IgD-negative memory B cell (primary cell): ENCODE data around the gene THRB. TPM values are rescaled to one million over a fixed set of nuclear protein-coding genes. Genes with fewer than 3 reads are reported as not detected.

ENCODE experiments used
- H3K27ac Mint-ChIP-seq, 3 donors: one replicate each; pipeline ENCODE4 v1.8.0; 2020 to 2022; ENCODE audit warnings: mild to moderate bottlenecking in 3 of 3, mixed read lengths in 3 of 3, moderate library complexity in 1 of 3
- H3K27me3 Mint-ChIP-seq: one replicate; pipeline ENCODE4 v1.8.0; 2021; ENCODE audit warnings: mixed read lengths
- H3K36me3 Mint-ChIP-seq: one replicate; pipeline ENCODE4 v1.8.0; 2020; ENCODE audit warnings: mild to moderate bottlenecking, mixed read lengths
- H3K4me1 Mint-ChIP-seq, 3 donors: one replicate each; pipeline ENCODE4 v1.8.0; 2020 to 2022; ENCODE audit warnings: mixed read lengths in 3 of 3, mild to moderate bottlenecking in 1 of 3
- H3K4me3 Mint-ChIP-seq, 4 donors: one replicate each; pipeline ENCODE4 v1.8.0; 2020 to 2022; ENCODE audit warnings: mild to moderate bottlenecking in 4 of 4, mixed read lengths in 4 of 4, moderate library complexity in 3 of 4
- H3K9me3 Mint-ChIP-seq, 3 donors: one replicate each; pipeline ENCODE4 v1.8.0; 2020 to 2021; ENCODE audit warnings: mixed read lengths in 3 of 3, mild to moderate bottlenecking in 1 of 3
- polyA plus RNA-seq: library from polyadenylated mRNA; unstranded; fragments of 300-500 nt; fragmentation: Illumina TruSeq; gene quantifications from one replicate; pipeline ENCODE4 v1.2.3, GENCODE V29; 2021

Gene THRB
- polyA plus RNA-seq, 1 donor from 2014 or later, result 0.38 TPM

DNA sequence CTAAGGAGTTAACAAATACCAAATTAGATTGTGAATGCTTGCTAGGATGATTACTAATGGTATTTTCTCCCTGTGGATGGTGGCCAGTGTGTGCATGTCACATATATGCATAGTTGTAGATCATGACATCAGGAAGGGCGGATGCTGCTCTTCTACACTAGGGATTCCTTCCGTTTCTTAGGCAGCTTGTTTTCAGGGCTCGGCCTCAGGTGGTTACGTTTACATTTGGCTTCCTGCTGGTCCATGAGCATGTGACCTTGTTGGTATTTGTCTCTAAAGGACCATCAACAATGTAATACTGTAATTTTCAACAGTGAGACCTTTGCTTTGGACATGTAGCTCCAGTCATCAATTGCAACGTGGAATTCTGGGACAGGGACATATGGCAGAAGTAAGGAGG, 328.1 kb downstream of the THRB start:
- H3K9me3 Mint-ChIP-seq, result no peaks in the 10 kb centered on the region
- no peak overlapping the region for H3K27ac Mint-ChIP-seq
- H3K36me3 Mint-ChIP-seq, result peaks cover 2% of the 10 kb centered on the region
- no peaks in the 10 kb centered on the region for H3K4me1 Mint-ChIP-seq
- H3K27me3 Mint-ChIP-seq, result no peaks in the 10 kb centered on the region
- H3K4me3 Mint-ChIP-seq, result no peak overlapping the region

DNA sequence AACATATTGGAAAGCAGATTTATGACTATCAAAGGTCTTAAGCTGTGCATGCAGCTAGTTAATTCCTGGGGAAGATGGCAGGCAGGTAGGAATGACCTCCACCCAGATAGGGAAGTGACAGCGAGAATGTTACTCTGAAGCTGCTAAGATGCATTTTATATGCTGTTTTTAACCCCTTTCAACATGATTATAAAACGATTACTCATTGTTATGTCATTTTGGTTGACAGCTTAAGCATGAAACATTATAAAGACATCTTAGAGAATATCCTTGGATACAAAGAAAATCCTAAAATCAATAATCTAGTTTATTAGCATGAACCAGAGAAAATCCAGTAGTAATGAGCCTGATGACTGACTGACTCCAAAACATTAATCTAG, 329.1 kb downstream of the THRB start:
- no peaks in the 10 kb centered on the region for H3K9me3 Mint-ChIP-seq
- no peak overlapping the region for H3K27ac Mint-ChIP-seq
- H3K4me1 Mint-ChIP-seq, result no peaks in the 10 kb centered on the region
- H3K36me3 Mint-ChIP-seq, result peaks cover 2% of the 10 kb centered on the region
- H3K4me3 Mint-ChIP-seq, result no peak overlapping the region
- no peaks in the 10 kb centered on the region for H3K27me3 Mint-ChIP-seq

DNA sequence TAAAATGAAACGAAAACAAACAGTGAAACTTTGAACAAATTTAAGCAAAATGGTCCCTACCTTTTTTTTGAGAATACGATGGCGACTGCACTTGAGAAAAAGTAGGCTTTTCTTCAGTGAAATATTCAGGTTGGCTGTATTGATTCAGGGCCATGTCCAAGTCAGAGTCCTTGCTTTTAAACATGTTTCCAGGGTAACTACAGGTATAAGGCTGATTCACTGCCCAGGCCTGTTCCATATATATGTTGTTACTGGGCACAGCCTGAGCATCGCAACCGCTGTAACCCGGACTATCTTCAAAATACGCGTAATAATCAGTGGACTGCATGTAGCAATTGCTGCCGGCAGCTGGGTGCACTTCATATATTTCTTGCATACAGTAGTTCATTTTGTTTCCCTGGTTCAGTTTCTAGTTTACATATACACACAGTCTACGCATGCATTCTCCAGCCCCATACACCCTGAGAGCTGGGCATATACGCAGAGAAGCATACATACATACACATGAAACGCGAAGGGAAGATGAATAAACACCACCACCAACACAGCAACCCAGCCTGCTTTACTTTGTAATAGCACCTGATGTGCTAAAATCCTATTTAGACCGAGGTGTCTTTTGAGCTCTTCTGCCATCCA, 329.6 kb downstream of the THRB start:
- no peak overlapping the region for H3K27ac Mint-ChIP-seq
- peaks cover 2% of the 10 kb centered on the region for H3K36me3 Mint-ChIP-seq
- H3K9me3 Mint-ChIP-seq, result no peaks in the 10 kb centered on the region
- H3K4me3 Mint-ChIP-seq, result no peak overlapping the region
- peaks cover 2% of the 10 kb centered on the region for H3K27me3 Mint-ChIP-seq
- no peaks in the 10 kb centered on the region for H3K4me1 Mint-ChIP-seq

DNA sequence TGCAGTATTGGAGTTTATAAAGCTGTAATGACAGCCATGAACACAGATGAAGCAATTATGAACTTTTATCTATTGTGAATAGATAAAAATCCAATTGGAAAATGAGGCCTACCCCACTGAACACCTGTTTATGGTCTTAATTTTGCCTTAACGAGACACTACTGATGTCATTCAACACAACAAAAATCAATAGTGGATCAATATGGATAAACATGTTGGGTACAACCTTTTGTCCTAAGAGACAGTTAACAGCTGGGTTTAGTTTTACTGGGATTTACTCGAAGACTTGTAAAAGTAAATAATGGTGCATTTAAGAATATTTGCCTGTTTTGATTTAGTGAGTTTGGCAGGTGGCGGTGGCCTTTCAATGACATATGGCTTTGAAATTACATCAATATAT, 331.7 kb downstream of the THRB start:
- Mint-ChIP-seq H3K36me3 (peaks cover 6% of the 10 kb centered on the region), H3K9me3 (no peaks in the 10 kb centered on the region)

DNA sequence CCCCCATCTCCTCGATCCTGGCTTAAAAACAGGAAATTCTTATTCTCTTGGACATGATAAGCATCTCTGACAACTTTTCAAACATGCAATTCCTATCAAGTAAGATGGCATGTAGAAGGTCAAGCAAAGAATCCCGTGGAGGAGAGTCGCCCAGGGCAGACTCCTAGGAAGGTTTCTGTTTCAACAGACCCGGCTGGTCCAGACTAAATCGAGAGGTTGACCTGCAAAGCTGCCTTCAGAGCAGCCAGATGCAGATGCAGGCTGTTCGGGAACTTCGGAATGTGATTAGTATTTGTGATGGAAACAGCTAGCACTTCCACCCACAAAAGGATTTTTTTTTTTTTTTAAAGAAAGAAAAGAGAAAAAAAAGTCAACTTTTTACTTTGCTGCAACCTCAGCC, 332.8 kb downstream of the THRB start:
- H3K27me3 Mint-ChIP-seq, result peaks cover 6% of the 10 kb centered on the region
- no peak overlapping the region for H3K27ac Mint-ChIP-seq
- no peaks in the 10 kb centered on the region for H3K9me3 Mint-ChIP-seq
- no peak overlapping the region for H3K4me3 Mint-ChIP-seq
- H3K4me1 Mint-ChIP-seq, result peaks cover 0 to 1% (median 0%) of the 10 kb centered on the region in 3 donors
- H3K36me3 Mint-ChIP-seq, result peaks cover 6% of the 10 kb centered on the region

More for the DNA sequence above, 331.7 kb downstream of the THRB start:
- no peak overlapping the region for H3K27ac Mint-ChIP-seq
- no peaks in the 10 kb centered on the region for H3K4me1 Mint-ChIP-seq
- peaks cover 6% of the 10 kb centered on the region for H3K27me3 Mint-ChIP-seq
- no peak overlapping the region for H3K4me3 Mint-ChIP-seq

DNA sequence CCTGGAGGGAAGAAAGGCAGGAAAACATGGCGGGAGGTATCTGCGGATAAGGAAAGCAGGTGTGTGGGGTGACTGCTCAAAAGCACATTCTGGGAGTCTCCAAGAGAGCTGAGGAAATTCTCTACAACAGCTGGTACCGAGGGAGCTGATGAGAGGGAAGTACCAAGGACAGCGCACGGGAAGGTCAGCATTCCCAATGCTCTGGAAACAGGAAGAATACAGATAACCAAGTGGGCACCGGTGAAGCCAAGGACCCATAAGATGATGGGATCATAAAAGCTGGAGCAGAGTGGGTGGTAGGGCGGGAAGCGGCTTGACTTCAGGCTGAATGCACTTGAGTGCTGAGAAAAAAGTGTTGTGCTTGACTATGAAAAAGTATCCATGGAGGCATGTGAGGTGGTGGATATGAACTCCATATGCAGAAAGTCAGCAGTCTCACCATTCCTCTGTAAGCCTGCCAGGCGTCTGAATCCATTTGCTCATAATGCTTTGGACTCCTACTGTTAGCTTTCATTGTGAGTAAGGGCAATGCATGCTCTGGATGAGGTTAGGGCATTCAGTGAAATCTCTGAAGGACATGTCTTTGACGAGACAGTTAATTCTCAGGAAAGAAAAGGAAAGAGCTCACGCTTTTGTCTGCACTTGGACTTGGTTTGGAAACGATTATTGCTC, 334.1 kb downstream of the THRB start:
- no peak overlapping the region for H3K4me3 Mint-ChIP-seq

DNA sequence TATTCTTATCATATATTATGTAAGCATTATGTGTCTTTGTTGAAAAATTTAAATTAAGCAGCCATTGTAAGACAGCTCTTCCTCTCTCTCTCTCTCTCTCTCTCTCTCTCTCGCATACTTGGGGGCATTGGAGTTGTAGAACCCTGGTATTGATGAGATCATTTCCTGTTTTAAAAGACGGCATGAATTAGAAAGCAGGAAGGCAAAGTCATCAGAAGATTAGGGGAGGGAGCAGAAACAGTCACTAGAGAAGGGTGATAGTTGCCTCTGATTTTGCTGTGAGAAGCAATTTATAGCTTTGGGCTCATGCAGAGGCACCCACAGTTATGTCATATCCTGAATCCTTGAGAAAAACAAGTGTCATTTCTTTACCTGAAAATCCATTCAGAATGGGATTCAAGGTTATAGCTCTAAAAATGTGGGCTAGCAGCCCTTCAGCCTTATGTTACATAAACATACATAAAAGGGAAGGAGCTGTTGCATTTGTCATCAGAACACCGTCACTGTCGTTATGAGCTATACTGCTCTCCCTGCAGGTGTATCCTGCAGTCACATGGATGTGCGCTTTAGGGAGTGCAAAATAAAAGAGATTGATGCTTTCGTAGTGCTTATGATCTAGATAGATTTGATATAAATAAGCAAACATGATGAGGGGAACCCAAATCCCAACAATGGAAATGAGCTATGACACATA, 335.7 kb downstream of the THRB start:
- H3K9me3 Mint-ChIP-seq, result no peaks in the 10 kb centered on the region
- H3K36me3 Mint-ChIP-seq, result peaks cover 6% of the 10 kb centered on the region
- no peak overlapping the region for H3K4me3 Mint-ChIP-seq
- H3K27me3 Mint-ChIP-seq, result peaks cover 6% of the 10 kb centered on the region
- peaks cover 0 to 8% (median 1%) of the 10 kb centered on the region in 3 donors for H3K4me1 Mint-ChIP-seq
- no peak overlapping the region for H3K27ac Mint-ChIP-seq

More for the DNA sequence above, 334.1 kb downstream of the THRB start:
- H3K27me3 Mint-ChIP-seq, result peaks cover 6% of the 10 kb centered on the region
- no peaks in the 10 kb centered on the region for H3K9me3 Mint-ChIP-seq
- H3K4me1 Mint-ChIP-seq, result peaks cover 0 to 1% (median 0%) of the 10 kb centered on the region in 3 donors
- H3K27ac Mint-ChIP-seq, result no peak overlapping the region
- peaks cover 6% of the 10 kb centered on the region for H3K36me3 Mint-ChIP-seq

DNA sequence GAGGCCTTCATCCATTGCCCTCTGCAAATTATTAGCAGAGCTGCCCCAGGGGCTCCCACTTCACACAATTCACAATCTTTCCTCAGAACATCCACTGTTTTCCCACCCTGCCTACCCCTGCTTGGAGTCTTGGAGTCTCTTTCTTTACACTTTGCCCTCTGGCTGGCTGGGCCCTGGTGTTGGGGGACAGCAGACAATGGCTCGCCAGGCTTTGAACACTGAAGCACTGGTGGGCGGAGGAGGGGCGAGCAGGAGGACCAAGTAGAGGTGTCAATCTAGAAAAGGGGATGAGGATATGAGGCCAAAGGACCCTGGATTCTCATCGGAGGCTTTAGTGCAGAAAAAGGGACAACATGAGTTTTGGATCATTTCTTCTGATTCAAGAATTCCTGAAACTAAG, 337.5 kb downstream of the THRB start:
- Mint-ChIP-seq H3K4me1 (peaks cover 0 to 8% (median 1%) of the 10 kb centered on the region in 3 donors), H3K27ac (no peak overlapping the region), H3K27me3 (peaks cover 6% of the 10 kb centered on the region), H3K4me3 (no peak overlapping the region), H3K9me3 (no peaks in the 10 kb centered on the region), H3K36me3 (peaks cover 4% of the 10 kb centered on the region)

DNA sequence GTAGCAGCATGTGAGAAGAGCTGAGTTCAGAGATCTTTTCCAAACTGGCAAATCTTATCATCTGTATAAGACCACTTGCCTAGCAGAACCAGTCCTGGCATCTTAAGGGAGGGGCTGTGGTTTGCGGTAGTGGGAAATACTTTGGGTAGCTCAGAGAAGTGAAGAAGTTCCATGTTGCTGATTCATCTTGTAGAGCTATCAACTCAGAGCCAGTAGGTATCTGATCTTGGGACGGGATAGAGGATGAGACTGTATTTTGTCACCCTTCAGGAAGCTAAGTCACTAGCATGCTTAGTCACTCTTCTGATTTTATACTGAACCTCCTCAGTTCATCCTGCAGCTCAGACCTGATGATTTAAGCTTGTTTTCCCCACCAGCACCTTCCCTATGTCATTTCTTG, 338.2 kb downstream of the THRB start:
- no peak overlapping the region for H3K27ac Mint-ChIP-seq
- peaks cover 6% of the 10 kb centered on the region for H3K27me3 Mint-ChIP-seq
- H3K9me3 Mint-ChIP-seq, result no peaks in the 10 kb centered on the region
- peaks cover 0 to 8% (median 1%) of the 10 kb centered on the region in 3 donors for H3K4me1 Mint-ChIP-seq
- peaks cover 4% of the 10 kb centered on the region for H3K36me3 Mint-ChIP-seq
- no peak overlapping the region for H3K4me3 Mint-ChIP-seq

DNA sequence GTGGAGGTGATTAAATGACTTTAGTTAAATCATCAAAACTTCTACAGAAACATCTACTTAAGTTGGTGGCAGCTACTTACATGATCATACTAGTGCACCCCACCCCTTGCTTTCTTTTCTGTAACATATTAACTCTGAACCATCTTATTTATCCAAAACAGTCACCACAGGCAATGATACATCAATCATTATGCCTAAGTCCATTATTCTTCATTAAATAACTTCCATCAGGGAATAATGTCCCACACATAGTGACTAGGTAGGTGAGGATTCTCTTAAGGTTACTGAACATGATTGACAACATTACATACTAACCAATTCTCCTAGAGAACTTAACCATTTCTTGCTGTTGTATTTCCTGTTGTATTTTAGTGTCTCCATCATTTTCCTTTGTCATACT, 339.4 kb downstream of the THRB start:
- no peak overlapping the region for H3K4me3 Mint-ChIP-seq
- peaks cover 6% of the 10 kb centered on the region for H3K27me3 Mint-ChIP-seq
- H3K27ac Mint-ChIP-seq, result no peak overlapping the region
- no peaks in the 10 kb centered on the region for H3K9me3 Mint-ChIP-seq
- peaks cover 0 to 8% (median 1%) of the 10 kb centered on the region in 3 donors for H3K4me1 Mint-ChIP-seq
- H3K36me3 Mint-ChIP-seq, result peaks cover 4% of the 10 kb centered on the region

DNA sequence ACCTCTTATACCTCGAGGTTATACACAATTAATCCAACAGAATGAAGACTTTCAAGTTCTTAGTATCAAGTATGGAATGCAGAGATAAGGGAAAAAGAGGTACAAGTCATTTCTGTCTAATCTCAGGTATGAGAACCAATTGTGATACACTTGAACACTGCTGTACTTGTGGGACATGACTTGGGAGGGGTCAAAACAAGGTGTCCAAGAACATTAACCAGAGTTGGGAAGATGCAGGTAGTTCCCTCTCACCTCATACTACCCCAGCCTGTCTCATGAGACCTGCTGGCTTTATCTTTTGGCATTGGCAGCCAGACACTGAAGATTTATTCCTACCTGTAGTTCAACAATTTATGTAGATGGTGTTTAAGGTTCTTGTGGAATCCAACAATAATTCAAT, 339.9 kb downstream of the THRB start:
- Mint-ChIP-seq H3K27ac (no peak overlapping the region), H3K9me3 (no peaks in the 10 kb centered on the region), H3K36me3 (peaks cover 2% of the 10 kb centered on the region), H3K4me1 (peaks cover 0 to 8% (median 1%) of the 10 kb centered on the region in 3 donors), H3K4me3 (no peak overlapping the region), H3K27me3 (peaks cover 2% of the 10 kb centered on the region)

DNA sequence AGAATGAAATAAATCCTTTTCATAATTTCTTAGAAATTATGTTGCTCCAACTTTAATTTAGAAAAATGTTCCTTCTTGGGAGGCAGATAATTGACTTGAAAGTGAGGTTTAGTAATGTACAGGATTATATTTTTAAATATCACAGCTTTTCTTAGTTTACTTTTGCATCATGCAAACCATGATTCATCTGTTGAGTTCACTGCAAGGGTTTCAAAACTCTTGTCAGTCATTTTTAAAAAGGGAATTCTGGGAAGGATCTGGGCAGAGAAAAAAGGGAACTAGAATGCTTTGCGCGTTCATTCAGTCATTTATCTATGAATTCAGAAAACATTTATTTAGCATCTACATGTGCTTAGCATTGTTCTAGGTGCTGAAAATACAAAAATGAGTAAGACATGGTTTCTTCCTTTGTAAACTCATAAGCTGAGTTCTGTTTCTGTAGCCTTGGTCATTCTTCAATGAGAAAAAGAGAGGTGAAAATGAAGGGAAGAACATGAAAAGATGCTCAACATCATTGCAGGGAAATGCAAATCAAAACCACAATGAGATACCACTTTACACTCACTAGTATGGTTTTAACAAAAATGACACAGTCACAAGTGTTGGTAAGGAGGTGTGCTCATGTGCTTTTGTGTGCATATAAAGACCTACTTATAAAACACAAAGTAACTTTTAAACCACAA, 340.5 kb downstream of the THRB start:
- H3K4me1 Mint-ChIP-seq, result peaks cover 0 to 8% (median 1%) of the 10 kb centered on the region in 3 donors
- H3K27me3 Mint-ChIP-seq, result peaks cover 1% of the 10 kb centered on the region
- peaks cover 2% of the 10 kb centered on the region for H3K36me3 Mint-ChIP-seq
- H3K27ac Mint-ChIP-seq, result no peak overlapping the region
- no peaks in the 10 kb centered on the region for H3K9me3 Mint-ChIP-seq
- no peak overlapping the region for H3K4me3 Mint-ChIP-seq

DNA sequence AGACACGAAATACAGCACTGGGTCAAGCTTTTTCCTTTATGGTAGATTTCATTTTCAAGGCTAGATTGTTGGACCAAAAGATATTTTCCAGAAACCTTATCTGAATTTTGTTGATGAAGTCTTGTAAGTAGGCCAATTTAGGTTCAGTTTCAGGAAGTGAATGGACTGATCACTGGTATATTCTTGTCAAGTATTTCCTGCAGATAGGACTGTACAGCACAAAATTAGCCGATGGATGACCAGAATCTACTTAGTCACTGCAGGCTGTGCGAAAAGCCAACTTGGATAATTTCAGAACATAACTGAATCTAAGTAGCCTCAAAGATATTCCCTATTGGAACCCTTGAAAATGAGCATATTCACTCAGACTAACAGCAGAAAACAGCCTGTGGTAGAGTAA, 343.1 kb downstream of the THRB start:
- no peak overlapping the region for H3K27ac Mint-ChIP-seq
- H3K4me1 Mint-ChIP-seq, result peaks cover 0 to 8% (median 0%) of the 10 kb centered on the region in 3 donors
- no peaks in the 10 kb centered on the region for H3K36me3 Mint-ChIP-seq

DNA sequence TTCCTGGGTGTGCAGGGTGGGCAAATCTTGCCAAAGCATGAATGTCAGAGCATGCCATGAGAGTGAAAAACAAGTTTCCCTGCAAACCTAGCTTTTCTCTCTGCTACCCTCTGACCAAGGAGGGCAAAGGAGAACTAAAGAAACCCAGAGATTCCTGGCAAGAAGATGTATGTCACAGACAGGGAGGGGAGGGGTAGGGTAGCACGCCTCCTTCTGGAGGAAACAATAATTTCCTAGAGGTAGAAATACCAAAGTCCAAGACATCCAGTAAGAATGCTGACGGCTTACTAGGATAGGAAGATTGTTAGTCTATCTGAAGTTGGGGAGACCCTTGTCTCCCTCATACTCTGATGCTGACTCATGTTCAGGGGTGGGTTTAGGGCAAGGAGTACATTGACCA, 345.6 kb downstream of the THRB start:
- Mint-ChIP-seq H3K27ac (no peak overlapping the region), H3K9me3 (no peaks in the 10 kb centered on the region), H3K27me3 (no peaks in the 10 kb centered on the region), H3K4me3 (no peak overlapping the region), H3K36me3 (no peaks in the 10 kb centered on the region), H3K4me1 (peaks cover 0 to under 1% (median 0%) of the 10 kb centered on the region in 3 donors)

More for the DNA sequence above, 343.1 kb downstream of the THRB start:
- H3K27me3 Mint-ChIP-seq, result no peaks in the 10 kb centered on the region
- no peak overlapping the region for H3K4me3 Mint-ChIP-seq
- H3K9me3 Mint-ChIP-seq, result no peaks in the 10 kb centered on the region
